Hypothalamus (tissue), 51 donors: ENCODE results near the gene CMTM5.

Experiments
- DNase-seq, 51 donors: peaks; one replicate each; lab custom pipeline; 2025; lab: John Stamatoyannopoulos, UW

The CMTM5 gene, protein sequence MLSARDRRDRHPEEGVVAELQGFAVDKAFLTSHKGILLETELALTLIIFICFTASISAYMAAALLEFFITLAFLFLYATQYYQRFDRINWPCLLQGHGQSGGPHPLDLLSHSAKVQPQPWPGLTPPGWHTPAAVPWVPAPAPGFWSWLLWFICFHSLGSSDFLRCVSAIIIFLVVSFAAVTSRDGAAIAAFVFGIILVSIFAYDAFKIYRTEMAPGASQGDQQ

DNA sequence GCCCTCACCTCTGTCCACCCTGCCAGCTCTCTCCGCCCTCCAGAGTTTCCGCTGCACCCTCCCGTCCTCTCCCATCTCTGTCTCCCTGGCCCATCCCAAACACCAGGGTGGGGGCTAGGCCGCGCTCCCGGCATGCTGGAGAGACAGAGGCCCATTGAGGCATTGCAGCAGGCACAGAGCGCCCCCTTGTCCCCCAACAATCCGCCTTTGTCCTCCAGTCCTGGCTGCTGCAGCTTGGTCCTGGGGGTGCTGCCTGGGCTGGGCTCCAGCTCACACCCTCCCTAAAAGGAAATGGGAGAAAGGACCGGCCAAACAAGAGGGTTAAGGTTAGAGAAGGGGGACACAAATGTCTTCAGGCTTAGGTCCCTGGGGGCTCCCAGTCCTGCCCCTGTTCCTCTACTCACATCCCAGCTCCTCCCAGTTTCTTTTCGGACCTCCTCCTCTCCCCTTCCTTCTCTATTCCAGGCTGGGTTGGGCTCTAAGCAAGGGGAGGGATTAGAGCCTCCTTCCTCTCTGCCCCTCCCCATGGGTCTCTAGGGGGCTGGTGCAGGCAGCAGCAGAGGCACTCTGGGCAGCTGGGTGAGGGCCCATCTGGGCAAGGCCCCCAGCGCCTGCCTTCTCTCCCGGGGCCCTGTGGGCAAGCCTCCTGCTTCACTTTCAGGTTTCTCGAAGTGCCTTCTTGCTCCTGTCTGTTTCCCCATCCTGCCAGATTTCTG is at the start of gene CMTM5:
Gene CMTM5, plus strand, starts transcription at position 565 of the 716 bp plus-strand sequence. CDS start 206 bp downstream, outside the sequence.
- DNase-seq: peak in 50 of 51 donors; percentile 51 to 98 (median 90)

DNA sequence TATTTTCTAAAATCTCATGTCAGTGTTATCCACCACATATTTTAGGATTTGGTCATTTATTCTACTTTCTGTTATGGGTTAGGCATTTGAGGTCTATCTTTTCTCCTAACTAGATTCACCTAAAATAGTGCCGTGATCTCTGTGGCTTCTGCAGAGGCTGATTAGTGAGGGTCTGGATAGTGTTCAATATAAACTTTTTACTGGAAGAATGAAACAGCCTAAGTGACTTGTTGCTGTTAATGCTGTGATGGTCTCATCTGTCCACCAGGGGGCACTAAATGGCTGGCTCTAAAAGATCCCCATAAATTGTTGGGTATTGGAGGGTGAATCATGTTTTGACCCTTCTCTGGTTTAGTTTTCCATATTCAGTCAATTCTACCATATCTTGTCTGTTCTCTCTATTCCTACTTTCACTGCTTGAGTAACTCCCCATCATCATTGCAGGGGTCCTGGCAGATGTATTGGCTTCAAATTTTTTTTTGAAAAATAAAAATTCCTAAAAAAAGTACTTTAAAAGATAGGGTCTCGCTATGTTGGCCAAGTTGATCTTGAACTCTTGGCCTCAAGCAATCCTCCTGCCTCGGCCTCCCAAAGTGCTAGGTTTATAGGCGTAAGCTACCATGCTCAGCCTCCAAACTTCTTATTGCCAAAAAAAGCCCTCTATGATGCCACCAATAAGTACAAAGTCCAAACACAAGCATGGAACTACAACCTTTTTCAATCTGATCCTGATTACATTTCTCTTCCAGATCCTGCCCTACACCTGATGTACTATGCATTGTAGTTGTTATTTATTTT is 48.7 kb upstream of the CMTM5 start:
- DNase-seq: peak in 39 of 51 donors; percentile 3 to 86 (median 49)

DNA sequence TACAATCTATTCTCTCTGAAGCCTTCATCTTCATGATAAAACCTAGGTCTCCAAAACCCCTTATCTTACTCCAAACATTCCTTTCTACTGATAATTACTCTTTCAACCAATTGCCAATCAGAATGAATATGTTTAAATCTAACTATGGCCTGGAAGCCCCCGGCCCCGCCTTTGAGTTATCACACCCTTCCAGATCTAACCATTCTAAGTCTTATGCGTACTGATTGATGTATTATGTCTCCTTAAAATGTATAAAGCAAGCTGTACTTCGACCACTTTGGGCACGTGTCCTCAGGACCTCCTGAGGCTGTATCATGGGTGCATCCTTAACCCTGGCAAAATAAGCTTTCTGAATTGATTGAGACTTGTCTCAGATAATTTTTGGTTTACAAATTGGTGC is 41.2 kb upstream of the CMTM5 start:
- DNase-seq: no peak

DNA sequence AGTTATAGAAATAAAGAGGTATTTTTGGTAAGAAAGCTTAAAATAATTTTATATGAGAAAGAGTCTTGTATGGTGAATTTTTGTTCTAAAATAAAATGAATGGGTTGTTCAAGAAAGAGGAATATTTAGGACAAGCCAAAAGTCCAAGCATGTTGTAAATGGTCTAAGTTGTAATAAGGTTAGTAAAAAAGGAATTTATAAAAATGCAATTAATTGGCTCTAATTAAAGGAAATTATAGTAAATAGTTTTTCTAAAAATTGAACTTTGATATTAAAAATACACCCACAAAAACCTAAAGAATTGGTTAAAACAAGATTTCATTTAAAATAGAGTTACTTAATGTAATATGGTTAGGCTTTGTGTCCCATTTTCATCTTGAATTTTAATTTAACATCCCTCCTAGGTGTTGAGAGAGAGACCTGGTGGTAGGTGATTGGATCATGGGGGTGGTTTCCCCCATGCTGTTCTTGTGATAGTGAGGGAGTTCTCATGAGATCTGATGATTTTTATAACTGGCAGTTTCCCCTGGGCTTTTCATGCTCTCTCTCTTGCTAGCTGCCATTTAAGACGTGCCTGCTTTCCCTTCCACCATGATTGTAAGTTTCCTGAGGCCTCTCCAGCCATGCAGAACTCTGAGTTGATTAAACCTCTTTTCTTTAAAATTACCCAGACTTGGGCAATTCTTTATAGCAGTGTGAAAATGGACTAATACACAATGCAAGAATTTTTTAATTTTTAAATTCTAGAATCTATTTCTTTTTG is 37.2 kb upstream of the CMTM5 start:
- no peak for DNase-seq

DNA sequence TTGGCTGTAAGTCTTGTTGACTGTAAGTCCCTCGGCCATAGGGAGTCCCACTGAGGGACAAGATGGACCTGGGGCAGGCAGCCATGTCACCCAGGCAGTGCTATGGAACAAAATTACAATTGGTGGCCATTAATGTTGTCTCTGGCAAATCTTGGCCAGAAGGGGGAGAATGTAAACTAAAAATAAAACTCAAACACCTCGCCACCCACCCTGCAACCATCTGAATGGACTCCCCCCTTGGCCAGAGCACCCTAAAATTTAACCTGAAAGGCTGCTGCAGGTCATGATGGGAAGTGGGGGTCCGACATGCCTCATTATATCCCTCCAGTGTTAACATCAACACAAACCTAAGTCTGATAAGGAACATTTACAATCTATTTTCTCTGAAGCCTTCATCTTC is 32.4 kb upstream of the CMTM5 start:
- no peak for DNase-seq

DNA sequence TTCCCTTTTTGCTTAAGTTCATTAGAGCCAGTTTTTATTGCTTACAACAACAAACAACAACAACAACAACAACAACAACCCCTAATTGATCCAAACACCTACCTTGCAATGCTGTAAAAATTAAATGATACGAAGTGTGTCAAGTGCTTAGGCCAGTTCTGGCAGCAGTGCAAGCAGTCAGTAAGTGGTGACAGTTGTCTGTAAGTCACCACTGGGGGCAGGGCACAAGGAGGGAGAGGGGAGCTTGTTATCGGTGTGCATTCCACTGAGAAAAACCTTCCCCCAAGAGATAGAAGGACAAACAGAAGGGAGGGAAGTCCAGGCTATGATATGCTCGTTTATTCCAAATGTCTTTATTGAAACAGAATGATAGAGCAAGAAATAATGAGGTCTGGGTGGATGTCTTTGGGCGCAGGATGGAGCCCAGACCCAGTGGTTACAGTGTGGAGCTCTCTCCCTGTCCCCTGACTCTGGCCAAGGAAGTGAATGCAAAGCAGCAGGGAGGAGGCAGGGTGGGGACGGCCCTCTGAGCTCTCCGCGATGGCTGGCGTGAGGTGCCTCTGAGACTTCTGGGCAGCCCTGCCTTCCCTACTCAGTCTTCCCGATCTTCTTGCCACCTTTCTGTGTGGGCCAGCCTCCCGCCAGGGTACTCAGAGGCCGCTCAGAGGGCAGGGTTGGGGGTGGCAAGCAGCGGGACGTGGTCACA is 30.7 kb upstream of the CMTM5 start:
- DNase-seq: no peak

DNA sequence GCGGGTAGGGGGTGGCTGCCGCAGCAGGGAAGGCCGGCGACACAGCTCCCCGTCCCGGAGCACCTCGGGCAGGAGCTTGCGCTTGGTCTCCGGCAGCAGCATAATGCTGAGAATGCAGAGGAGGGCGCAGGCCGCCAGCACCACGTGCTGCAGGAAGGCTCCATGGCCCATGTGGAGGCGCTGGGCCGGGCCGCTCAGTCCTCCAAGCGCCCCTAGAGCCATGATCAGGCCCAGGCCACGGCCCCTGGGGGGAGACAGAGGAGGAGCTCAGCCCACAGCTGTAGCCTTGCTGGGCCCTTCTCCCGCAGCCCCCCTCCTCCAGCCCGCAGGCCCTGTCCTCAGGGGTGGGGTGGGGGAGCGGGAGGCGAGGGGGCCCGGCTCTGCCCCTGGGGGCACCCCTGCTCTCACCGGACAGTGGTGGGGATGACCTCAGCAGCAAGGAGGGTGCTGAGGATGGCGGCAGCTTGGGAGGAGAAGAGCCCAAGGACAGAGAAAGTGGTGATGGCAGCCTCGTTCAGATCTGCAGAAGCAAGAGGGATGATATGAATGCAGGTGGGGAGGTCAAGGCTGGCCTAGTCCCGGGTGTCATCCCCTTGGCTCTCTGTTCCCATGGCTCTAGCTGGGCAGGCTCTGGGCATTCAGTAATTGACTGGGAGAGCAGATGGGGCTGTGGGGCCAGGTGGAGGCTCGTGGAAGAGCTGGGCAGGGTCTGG is 30.0 kb upstream of the CMTM5 start:
- no peak for DNase-seq

DNA sequence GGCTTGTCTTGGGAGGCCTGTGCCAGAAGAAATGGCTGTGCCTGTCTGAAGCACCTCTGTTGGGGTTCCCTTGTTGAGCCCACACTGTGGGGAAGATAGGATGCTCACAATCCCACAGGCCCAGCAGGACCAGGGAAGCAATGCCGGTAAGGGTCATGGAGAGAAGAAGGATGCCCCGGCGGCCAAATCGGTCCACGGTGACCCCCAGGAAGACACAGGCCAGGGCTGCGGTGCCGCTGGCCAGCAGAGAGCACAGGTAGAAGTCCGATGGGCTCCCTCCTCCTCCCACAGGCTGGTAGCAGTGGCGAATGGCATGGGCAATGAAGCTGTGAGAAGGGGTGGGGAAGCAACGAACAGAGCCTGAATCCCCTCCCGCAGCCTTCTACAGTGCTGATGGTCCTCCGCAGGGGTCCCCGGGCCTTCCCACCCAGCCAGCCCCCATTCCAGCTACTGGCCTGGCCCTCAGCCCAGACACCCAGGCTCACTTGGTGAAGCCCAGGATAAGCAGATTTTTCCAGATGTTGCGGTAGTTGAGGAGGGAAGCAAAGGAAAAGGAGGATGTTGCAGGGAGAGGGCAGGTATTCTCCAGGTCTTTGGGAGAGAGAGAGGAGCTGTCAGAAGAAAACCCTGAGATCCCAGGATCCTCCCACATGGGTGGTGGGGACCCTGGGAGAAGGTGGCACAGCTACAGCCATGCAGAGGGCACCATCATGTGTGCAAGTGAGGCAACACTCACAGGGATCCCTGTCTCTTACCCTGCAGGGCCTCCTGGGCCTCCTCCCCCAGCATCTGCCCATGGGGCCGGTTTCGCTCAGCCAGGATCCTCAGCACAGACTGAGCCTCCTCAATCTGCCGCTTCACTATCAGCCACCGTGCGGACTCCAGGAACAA is 29.2 kb upstream of the CMTM5 start:
- DNase-seq: no peak

DNA sequence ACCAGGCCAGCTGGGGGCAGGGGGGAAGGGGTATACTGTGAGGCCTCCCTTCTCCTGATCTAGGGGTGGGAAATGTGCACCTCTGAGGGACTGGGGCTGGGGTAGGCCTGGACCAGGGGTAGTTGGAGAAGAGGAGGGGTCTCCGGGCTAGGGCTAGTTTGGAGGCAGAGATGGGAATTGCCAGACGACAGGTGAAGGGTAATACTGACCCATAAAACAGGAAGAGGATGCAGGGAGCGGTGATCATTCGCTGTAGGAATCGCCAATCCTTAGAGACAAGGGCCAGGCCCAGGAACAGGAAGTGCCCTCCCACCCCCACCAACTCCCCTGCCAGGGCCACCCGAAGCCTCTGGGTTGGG is 28.6 kb upstream of the CMTM5 start:
- DNase-seq: no peak

DNA sequence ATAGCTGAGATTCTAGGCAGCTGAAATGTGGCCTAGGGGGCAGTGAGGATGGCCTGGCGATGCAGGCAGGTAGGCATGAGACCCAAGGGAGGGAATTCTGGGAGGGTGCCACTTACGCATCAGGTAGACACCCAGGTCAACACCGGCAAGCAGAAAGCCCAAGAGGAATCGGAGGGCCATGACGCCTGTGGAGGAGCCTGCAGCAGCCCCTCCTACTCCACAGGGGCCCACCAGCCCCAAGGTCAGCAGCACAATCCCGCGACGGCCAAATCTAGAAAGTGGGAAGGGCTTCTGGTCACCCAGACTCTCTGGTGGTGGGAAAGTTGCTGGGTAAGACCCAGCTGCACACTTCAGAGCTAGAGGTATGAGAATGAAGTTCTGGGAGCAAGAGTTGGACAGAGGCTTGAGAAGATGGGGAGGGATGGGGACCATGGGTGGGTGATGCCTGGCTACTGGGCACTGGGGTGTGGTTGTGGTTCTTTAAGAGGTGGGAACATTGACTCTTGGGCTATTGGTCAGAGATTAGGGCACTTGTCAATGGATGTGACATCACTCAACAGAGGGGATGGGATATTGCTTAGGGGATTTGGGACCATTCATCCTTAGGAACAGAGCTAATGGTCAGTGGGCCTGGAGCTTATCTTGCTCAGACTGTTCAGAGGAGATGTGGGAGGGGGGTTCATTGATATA is 27.5 kb upstream of the CMTM5 start:
- DNase-seq: no peak

DNA sequence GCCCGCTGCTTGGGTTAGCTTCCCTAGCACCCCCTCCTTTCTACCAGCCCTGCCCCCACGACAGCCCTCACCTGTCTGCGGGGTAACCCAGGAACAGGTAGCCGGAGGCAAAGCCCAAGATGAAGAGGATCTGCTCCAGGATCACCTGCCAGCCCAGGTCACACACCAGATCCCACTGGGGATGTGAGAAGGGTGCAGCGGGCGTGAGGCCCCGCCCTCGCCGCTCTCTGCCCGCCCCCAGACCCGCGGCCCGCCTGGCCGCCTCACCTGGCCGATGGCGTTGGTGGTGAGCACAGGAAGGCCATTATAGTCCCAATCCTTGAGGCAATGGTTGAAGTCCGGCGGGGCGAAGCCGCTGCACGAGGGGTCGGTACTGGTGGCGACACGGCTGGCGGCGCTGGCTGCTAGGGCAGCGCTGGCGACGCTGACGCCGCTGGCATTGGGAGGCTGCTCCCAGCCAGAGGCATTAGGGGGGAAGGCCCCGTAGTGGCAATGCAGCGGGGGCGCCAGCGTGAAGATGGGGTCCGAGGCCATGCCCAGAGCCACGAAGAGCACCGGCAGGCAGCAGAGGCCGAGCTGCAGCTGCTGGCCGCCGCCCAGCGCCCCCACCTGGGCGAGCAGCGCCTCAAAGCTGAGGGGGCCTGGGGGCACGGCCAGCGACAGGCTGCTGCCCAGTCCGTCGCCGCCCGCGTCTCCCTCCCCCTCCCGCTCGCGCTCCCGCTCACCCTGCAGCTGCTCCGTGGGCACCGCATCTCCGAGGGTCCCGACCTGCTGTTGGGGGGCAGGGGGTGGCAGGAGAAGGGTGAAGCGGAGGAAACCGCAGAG is 25.0 kb upstream of the CMTM5 start:
- DNase-seq: peak in 20 of 51 donors; percentile 29 to 77 (median 57)

DNA sequence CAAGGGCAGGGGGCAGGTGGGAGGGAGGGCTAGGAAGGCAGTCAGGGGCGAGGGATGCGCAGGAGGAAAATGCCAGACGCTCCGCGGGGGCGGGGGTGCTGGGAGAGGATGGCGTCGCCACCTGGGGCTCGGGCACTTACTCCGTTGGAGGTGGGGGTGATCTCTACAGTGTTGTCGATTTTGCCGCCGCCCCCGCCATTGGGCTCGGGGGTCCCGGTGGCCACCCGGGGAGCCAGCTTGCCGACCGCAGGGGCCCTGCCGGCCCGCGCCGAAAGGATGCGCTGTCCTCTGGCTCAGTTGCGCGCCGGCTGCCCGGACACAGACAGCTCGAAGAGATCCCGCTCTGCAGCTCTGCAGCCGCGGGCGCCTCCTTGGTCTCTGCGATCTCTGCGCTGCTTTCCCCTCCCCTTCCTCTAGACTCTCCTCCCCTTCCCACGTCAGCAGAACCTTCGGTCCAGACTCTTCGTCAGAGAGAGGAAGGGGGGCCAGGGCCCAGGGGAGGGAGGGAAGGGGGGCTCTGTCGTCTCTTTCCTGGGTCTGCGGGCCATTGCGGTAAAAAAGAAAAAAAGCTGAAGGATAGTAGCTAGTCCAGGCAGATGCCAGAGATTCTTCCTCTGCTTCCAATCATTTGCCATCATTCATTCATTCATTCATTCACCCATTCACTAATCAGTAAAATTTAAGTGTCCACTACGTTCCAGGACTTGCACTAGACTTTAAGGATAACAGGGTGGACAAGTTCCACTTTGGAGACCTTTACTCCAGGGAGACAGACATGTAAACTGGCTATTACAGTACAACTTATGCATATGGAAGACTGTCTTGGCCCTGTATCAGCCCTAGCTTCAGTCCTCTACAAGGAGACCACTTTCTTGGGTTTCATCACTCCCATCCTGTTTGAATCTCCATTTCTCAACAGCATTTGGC is 24.1 kb upstream of the CMTM5 start, which contains the start of gene SLC22A17:
Gene SLC22A17, minus strand, starts transcription at position 382 of the 927 bp plus-strand sequence.
- DNase-seq: peak in 50 of 51 donors; percentile 28 to 94 (median 84)

DNA sequence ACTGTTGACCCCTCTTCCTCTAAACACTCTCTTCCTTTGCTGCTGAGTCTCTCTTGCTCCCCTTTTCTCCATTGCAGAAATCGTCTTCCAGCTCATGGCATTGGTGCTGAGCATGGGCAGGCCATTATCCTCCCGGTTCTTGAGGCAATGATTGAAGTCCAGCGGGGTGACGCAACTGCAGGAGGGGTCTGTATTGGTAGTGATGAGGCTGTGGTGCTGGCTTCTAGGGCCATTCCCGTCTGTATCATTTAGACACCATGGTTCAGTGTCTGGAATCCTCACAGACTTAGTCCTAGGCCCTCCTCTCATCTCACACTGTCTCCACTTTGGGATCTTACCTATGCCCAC is 23.4 kb upstream of the CMTM5 start:
- DNase-seq: no peak

DNA sequence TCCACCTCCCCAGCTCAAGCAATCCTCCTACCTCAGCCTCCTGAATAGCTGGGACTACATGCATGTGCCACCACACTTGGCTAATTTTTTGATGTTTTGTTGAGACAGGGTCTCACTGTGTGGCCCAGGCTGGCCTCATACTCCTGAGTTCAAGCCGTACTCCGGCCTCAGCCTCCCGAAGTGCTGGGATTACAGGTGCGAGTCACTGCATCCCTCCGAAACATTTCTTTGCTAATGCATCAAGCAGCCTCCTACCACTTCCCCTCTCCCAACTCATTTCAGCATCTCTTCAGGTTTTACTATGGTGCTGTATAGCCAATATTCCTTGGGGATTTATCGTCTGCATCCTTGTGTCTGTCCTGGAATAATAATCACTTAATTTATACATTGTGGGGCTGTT is 21.9 kb upstream of the CMTM5 start:
- no peak for DNase-seq

DNA sequence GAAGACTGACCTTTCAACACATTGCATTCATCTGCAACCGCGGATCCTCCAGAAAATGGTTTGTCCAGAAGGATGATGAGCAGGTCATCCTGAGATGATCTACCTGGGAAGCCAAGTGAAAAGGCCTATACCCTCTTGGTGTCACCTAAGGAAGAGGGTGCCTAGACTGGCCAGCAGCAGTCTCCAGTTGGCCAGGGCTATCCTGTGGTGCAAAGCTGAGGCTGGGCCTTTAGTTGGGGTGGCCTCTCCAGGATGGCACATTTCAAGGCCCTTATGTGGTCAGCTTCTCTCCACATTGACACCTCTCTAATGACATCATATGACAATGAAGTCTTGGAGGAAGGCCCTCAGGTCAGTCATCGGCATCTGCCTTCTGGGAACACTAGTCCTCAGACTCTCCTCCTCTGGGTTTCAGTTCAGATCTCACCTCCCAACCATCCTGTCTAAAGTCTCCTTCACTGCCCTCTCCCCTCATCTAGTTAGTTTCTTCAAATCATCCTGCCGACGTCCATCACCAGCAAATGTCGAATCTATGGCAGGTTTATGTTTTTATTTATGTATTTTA is 20.9 kb upstream of the CMTM5 start:
- no peak for DNase-seq

DNA sequence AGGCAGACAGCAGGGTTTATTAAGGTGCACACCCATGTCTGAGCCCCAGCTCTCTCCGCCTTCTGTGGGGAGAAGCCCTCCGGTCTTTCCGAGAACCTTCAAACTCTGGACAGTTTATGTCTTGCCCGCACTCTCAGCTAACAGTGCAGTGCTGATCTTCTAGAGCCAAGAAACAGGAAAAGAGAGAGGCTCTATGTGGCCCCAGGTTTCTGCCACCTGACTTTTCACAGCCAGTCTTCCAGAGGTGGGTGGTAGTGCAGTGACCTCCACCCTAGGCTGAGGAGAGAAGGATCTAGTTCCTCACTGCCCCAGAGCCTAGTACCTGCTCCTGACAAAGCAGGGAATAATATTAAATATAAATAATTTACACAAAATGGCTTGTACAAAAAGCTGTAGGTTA is 20.2 kb upstream of the CMTM5 start:
- DNase-seq: no peak
